HepG2 (cell line): ENCODE results near the gene PDSS2.

Experiments
- ATF7-NPFF ChIP-seq: sonication (generic); formaldehyde crosslinking; IDR thresholded peaks from 2 replicates; pipeline ENCODE4 v1.8.1; 2023; ENCODE audit warnings: mild to moderate bottlenecking, low read depth, missing genetic modification reagents, moderate library complexity
- CC2D1A ChIP-seq: sonication (generic); formaldehyde crosslinking; IDR thresholded peaks from 2 replicates; pipeline ENCODE4 v1.8.1; 2023; ENCODE audit warnings: mild to moderate bottlenecking, missing genetic modification reagents
- CTCF ChIP-seq: sonication (generic); formaldehyde crosslinking; IDR thresholded peaks from 2 replicates; pipeline ENCODE4 v1.5.0; 2020; ENCODE audit warnings: mild to moderate bottlenecking, missing genetic modification reagents, moderate library complexity
- EP300 ChIP-seq, 3 experiments: sonication (generic) in 1 of 3; formaldehyde crosslinking in 1 of 3; IDR thresholded peaks; 2 replicates each; pipeline versions ENCODE4 v1.5.1 to v1.6.1; 2011 to 2020; ENCODE audit warnings: low read depth in 2 of 3, low read length in 2 of 3, borderline replicate concordance in 1 of 3, improper control_type of control experiment in 1 of 3, mild to moderate bottlenecking in 1 of 3, missing genetic modification reagents in 1 of 3, moderate library complexity in 1 of 3
- HNRNPL ChIP-seq: fragments of 200-400 bp; formaldehyde crosslinking; IDR thresholded peaks from 2 replicates; pipeline ENCODE4 v1.6.1; 2017; ENCODE audit warnings: mild to moderate bottlenecking, low read depth, low read length
- NFKB2 ChIP-seq: sonication (generic); formaldehyde crosslinking; IDR thresholded peaks from 2 replicates; pipeline ENCODE4 v1.4.0; 2020; ENCODE audit warnings: missing genetic modification reagents, borderline replicate concordance
- POLR2AphosphoS2 ChIP-seq: IDR thresholded peaks from 2 replicates; pipeline ENCODE4 v1.6.1; 2011; ENCODE audit warnings: low read depth, low read length, improper control_type of control experiment
- ZNF235 ChIP-seq: sonication (generic); formaldehyde crosslinking; IDR thresholded peaks from 2 replicates; pipeline ENCODE4 v1.8.1; 2023; ENCODE audit warnings: mild to moderate bottlenecking, missing genetic modification reagents, borderline replicate concordance
- ZNF446 ChIP-seq: sonication (generic); formaldehyde crosslinking; IDR thresholded peaks from 2 replicates; pipeline ENCODE4 v1.5.0; 2020; ENCODE audit warnings: mild to moderate bottlenecking, missing genetic modification reagents
- ZNF746 ChIP-seq: sonication (generic); formaldehyde crosslinking; IDR thresholded peaks from 2 replicates; pipeline ENCODE4 v1.8.0; 2022; ENCODE audit warnings: mild to moderate bottlenecking, missing genetic modification reagents
- ZNF768 ChIP-seq: sonication (generic); formaldehyde crosslinking; IDR thresholded peaks from 2 replicates; pipeline ENCODE4 v1.4.0; 2020; ENCODE audit warnings: missing genetic modification reagents

- TF ChIP-seq ZNF446 (CRISPR knock-in tag) (no peak), POLR2AphosphoS2 (no peak), NFKB2 (CRISPR knock-in tag) (no peak), ZNF235 (CRISPR knock-in tag) (no peak), ATF7-NPFF (CRISPR knock-in tag) (no peak), CC2D1A (CRISPR knock-in tag) (no peak), ZNF768 (CRISPR knock-in tag) (no peak), ZNF746 (CRISPR knock-in tag) (no peak), EP300 (IDR thresholded peaks at IDR 0.05; ENCODE audit: low read depth in 2 of 2, low read length in 2 of 2) (no peak), EP300 (CRISPR knock-in tag; IDR thresholded peaks at IDR 0.05; ENCODE audit: borderline replicate concordance) (no peak), CTCF (CRISPR knock-in tag) (no peak), HNRNPL (no peak)
Observed at GRCh38 chr6:107506145-107506544, 46.8 kb upstream of the PDSS2 start.
